GM19397 (cell line): ENCODE results near the gene TRIM8.

ENCODE experiments used
- ATAC-seq: cut with Tn5 transposase; IDR thresholded peaks from one replicate; pipeline ENCODE4 v1.9.1; 2021; ENCODE audit warnings: mild to moderate bottlenecking, moderate library complexity; ENCODE audit not compliant: unreplicated experiment

The TRIM8 gene

GRCh38 chr10:102615361-102615760 is 28.9 kb upstream of the TRIM8 start:
- no peak for ATAC-seq

- ATAC-seq, result no peak
Observed at GRCh38 chr10:102616066-102616770, 28.1 kb upstream of the TRIM8 start.

- ATAC-seq, result no peak
Observed at GRCh38 chr10:102617041-102617440, 27.2 kb upstream of the TRIM8 start.

GRCh38 chr10:102617816-102618215 is 26.5 kb upstream of the TRIM8 start:
- no peak for ATAC-seq

- ATAC-seq, result no peak
Observed at GRCh38 chr10:102619281-102619981, 24.8 kb upstream of the TRIM8 start.

- ATAC-seq, result no peak
Observed at GRCh38 chr10:102620138-102620590, 24.1 kb upstream of the TRIM8 start.

GRCh38 chr10:102620591-102621442 is 23.5 kb upstream of the TRIM8 start:
- no peak for ATAC-seq

- ATAC-seq, result no peak
Observed at GRCh38 chr10:102621443-102622325, 22.6 kb upstream of the TRIM8 start.

GRCh38 chr10:102624094-102624493 is 20.2 kb upstream of the TRIM8 start:
- ATAC-seq, result no peak

GRCh38 chr10:102624751-102625645 is 19.3 kb upstream of the TRIM8 start:
- ATAC-seq, result no peak

- ATAC-seq, result no peak
Observed at GRCh38 chr10:102626026-102626685, 18.1 kb upstream of the TRIM8 start.

GRCh38 chr10:102627291-102627735 is 17.0 kb upstream of the TRIM8 start:
- no peak for ATAC-seq

- ATAC-seq, result no peak
Observed at GRCh38 chr10:102627736-102628293, 16.5 kb upstream of the TRIM8 start.

- no peak for ATAC-seq
Observed at GRCh38 chr10:102628451-102628911, 15.8 kb upstream of the TRIM8 start.

GRCh38 chr10:102629661-102630614 is 14.3 kb upstream of the TRIM8 start:
- no peak for ATAC-seq

- ATAC-seq, result no peak
Observed at GRCh38 chr10:102630663-102631062, 13.6 kb upstream of the TRIM8 start.
